ENCODE measurements around the gene GPX8. TPM values are rescaled to one million over a fixed set of nuclear protein-coding genes. Genes with fewer than 3 reads are reported as not detected.

Gene GPX8
- total RNA-seq (2022): 18.8 and 18.9 TPM in 2 replicates
- Bru-seq, nascent RNA: percentile 62 among the genes with signal in this experiment
- BruChase-seq, experiment 1, labeled RNA remaining after a 2-hour chase: percentile 75 among the genes with signal in this experiment
- percentile 87 among the genes with signal in this experiment for BruChase-seq, experiment 2, labeled RNA remaining after a 6-hour chase
- long read RNA-seq, transcript GPX8-203 (3 exons, 1,411 nt): major isoform, 24 of 32 reads
- long read RNA-seq, partial matches to known transcripts: 0 of 32 reads
- long read RNA-seq, other reads (novel, unspliced or antisense): 1 of 32 reads

- H3K9me3 ChIP-seq: no peaks in the 10 kb centered on the region
- Mint-ChIP-seq H3K27me3 (ENCODE audit: insufficient read depth, unreplicated experiment) (peaks cover 18% of the 10 kb centered on the region), H3K36me3 (ENCODE audit: insufficient read depth, unreplicated experiment) (no peaks in the 10 kb centered on the region), H3K27ac (ENCODE audit: unreplicated experiment) (peak within 1 kb of the TSS; percentile 78), H3K4me3 (ENCODE audit: unreplicated experiment) (peak within 1 kb of the TSS; percentile 78), H3K4me1 (ENCODE audit: low read depth, unreplicated experiment) (no peaks in the 10 kb centered on the region), H3K9me3 (ENCODE audit: unreplicated experiment) (no peaks in the 10 kb centered on the region)
- no peaks in the 10 kb centered on the region for H3K4me1 ChIP-seq
- peak; percentile 53 to 60 for DNase-seq
- ChIA-PET CTCF (interaction anchor here (0.6 to 1.6 kb wide), 22 partner anchors 10 to 762 kb away, joined by 3 to 42 read pairs (median 4); partner anchors contain the start of genes CCNO and MCIDAS), POLR2A (no interaction called here)
- intact Hi-C loops (cut with micrococcal nuclease; ENCODE audit: unreplicated experiment): loop anchor here (1.0 to 10.0 kb wide), 2 partner anchors 14 to 645 kb away; partner anchors contain the start of gene SNX18
- TF ChIP-seq CTCF (IDR thresholded peaks at IDR 0.05; ENCODE audit: insufficient read depth in 1 of 2, low read depth in 1 of 2, low read length in 1 of 2, severe bottlenecking in 1 of 2, unreplicated experiment in 1 of 2): peak; percentile 57 to 58
- no peaks in the 10 kb centered on the region for H3K27me3 ChIP-seq (replicated peaks; ENCODE audit: control insufficient read depth, insufficient read depth, low read length)
- H3K4me3 ChIP-seq (ENCODE audit: low read depth, low read length): peak within 1 kb of the TSS; percentile 32
- no TSS peak for BruUV-seq (replicated peaks)
- no peaks in the 10 kb centered on the region for H3K36me3 ChIP-seq (ENCODE audit: control insufficient read depth, insufficient read depth, low read length)
Measured at GRCh38 chr5:55159763-55160492, at the start of gene GPX8. Gene GPX8 (plus strand): TSS chr5:55160171. CDS start chr5:55160193, 22 bp downstream.

- intact Hi-C loops (cut with micrococcal nuclease; ENCODE audit: unreplicated experiment): no loop called here
- H3K36me3 ChIP-seq (ENCODE audit: control insufficient read depth, insufficient read depth, low read length): no peaks in the 10 kb centered on the region
- H3K4me1 Mint-ChIP-seq (ENCODE audit: low read depth, unreplicated experiment): no peaks in the 10 kb centered on the region
- ChIA-PET POLR2A (no interaction called here), CTCF (no interaction called here)
- no peaks in the 10 kb centered on the region for H3K27me3 ChIP-seq (replicated peaks; ENCODE audit: control insufficient read depth, insufficient read depth, low read length)
- no peak for TF ChIP-seq CTCF (IDR thresholded peaks at IDR 0.05; ENCODE audit: insufficient read depth in 1 of 2, low read depth in 1 of 2, low read length in 1 of 2, severe bottlenecking in 1 of 2, unreplicated experiment in 1 of 2)
- no peak overlapping the region for H3K27ac Mint-ChIP-seq (ENCODE audit: unreplicated experiment)
- DNase-seq: no peak
- no peak overlapping the region for H3K4me3 ChIP-seq (ENCODE audit: low read depth, low read length)
- H3K4me3 Mint-ChIP-seq (ENCODE audit: unreplicated experiment): no peak overlapping the region
- peaks cover 16% of the 10 kb centered on the region for H3K27me3 Mint-ChIP-seq (ENCODE audit: insufficient read depth, unreplicated experiment)
- H3K36me3 Mint-ChIP-seq (ENCODE audit: insufficient read depth, unreplicated experiment): no peaks in the 10 kb centered on the region
- no peaks in the 10 kb centered on the region; the same call in 1 of the 2 replicates for H3K4me1 ChIP-seq
- no peaks in the 10 kb centered on the region for H3K9me3 ChIP-seq
- no TSS peak for BruUV-seq (replicated peaks)
- no peaks in the 10 kb centered on the region for H3K9me3 Mint-ChIP-seq (ENCODE audit: unreplicated experiment)
Measured at GRCh38 chr5:55110217-55110616, 49.8 kb upstream of the GPX8 start.

- no TSS peak for BruUV-seq (replicated peaks)
- H3K27me3 ChIP-seq (replicated peaks; ENCODE audit: control insufficient read depth, insufficient read depth, low read length): no peaks in the 10 kb centered on the region
- intact Hi-C loops (cut with micrococcal nuclease; ENCODE audit: unreplicated experiment): no loop called here
- H3K9me3 ChIP-seq: no peaks in the 10 kb centered on the region
- no peaks in the 10 kb centered on the region for H3K36me3 Mint-ChIP-seq (ENCODE audit: insufficient read depth, unreplicated experiment)
- H3K27ac Mint-ChIP-seq (ENCODE audit: unreplicated experiment): no peak overlapping the region
- H3K9me3 Mint-ChIP-seq (ENCODE audit: unreplicated experiment): no peaks in the 10 kb centered on the region
- H3K36me3 ChIP-seq (ENCODE audit: control insufficient read depth, insufficient read depth, low read length): no peaks in the 10 kb centered on the region
- H3K4me1 Mint-ChIP-seq (ENCODE audit: low read depth, unreplicated experiment): no peaks in the 10 kb centered on the region
- H3K4me3 Mint-ChIP-seq (ENCODE audit: unreplicated experiment): no peak overlapping the region
- ChIA-PET POLR2A (no interaction called here), CTCF (no interaction called here)
- no peaks in the 10 kb centered on the region; the same call in 1 of the 2 replicates for H3K4me1 ChIP-seq
- H3K27me3 Mint-ChIP-seq (ENCODE audit: insufficient read depth, unreplicated experiment): peaks cover 16% of the 10 kb centered on the region
- no peak for DNase-seq
- no peak overlapping the region for H3K4me3 ChIP-seq (ENCODE audit: low read depth, low read length)
- TF ChIP-seq CTCF (IDR thresholded peaks at IDR 0.05; ENCODE audit: insufficient read depth in 1 of 2, low read depth in 1 of 2, low read length in 1 of 2, severe bottlenecking in 1 of 2, unreplicated experiment in 1 of 2): no peak
Measured at GRCh38 chr5:55113327-55113726, 46.6 kb upstream of the GPX8 start.
